CD4-positive, alpha-beta T cell treated with Interleukin-6 for 4 hours (primary cell): ENCODE results near the gene PLCL1.
A peak's percentile ranks its signal among the peaks of the same experiment; 100 is the strongest.

ENCODE experiments used
- DNase-seq: peaks from one replicate; pipeline ENCODE4 v3.0.0-alpha.2; 2020; ENCODE audit warnings: mixed read lengths

Gene PLCL1

DNA sequence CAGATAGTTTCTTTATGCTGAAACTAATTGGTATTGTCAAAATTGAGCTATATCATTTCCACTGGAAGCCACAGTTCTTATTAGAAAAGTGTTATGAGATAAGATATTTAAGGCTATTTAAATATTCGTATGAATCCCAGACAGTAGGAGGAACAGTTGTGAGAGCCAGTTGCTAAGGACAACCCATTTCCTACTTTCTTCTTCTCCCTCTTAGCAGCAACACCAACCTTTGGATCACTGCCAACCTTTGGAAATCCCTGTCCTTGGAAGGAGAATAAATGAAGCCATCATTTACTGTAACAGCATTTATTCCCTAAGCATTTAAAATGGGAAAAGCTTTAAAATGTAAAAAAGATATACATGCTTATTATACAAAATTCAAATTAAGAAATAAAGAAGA, 85.8 kb downstream of the PLCL1 start:
- no peak for DNase-seq

DNA sequence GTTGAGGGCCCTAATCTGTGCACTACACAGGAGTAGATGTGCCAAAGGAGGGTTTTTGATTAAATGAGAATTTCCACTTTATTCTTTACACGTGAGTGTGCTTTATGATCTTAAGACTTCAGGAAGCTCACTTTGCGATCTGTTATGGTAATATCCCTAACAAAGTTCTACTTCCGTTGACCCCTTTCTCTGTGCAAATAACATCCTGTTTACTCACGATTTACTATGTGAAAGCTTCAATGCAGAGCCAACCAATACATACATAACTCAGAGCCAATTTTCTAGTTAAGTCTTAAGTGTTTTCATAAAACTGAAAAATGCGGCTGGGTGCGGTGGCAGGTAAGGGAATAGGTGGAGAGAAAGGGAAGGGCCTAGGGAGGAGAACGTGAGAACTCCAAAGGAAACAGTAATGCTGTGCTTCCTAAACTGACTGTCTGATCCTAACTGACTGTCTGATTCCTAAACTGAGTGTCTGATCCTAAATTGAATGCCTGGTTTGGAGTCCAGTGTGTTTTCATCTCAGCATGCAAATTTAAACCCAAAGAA, 87.6 kb downstream of the PLCL1 start:
- no peak for DNase-seq

DNA sequence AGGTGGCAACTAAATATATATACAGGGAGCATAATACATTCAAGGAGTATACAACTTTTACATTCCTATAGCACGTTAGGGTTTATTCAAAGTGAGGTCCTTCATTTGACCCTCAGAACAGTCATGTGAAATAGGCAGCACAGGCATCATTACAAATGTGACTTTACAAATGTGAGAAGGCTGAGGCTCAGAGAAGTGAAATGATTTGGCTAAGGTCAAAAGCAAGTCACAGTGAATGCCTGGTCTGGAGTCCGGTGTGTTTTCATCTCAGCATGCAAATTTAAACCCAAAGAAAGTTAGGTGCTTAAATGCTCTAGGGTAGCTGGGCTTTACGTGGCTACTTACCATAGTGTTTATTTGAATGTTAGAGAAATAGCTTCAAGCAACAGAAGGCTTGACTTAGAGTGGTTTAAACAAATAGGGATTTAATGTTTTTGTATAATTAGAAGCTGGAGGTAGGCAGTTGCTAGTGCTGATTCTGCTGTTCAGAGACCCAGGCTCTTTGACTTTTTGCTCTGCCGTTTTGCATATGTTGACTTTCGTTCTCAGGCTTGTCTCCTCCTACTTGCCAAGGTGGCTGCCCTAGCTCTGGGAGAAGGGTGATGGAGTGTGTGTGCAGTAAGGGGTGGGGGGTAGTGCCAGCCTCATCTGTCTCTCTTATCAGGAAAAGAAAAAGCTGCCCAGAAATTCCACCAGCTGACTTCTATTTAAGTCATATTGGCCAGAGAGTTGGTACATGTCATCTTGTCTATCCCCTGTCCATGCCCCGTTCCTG, 89.2 kb downstream of the PLCL1 start:
- peak; percentile 31 for DNase-seq

DNA sequence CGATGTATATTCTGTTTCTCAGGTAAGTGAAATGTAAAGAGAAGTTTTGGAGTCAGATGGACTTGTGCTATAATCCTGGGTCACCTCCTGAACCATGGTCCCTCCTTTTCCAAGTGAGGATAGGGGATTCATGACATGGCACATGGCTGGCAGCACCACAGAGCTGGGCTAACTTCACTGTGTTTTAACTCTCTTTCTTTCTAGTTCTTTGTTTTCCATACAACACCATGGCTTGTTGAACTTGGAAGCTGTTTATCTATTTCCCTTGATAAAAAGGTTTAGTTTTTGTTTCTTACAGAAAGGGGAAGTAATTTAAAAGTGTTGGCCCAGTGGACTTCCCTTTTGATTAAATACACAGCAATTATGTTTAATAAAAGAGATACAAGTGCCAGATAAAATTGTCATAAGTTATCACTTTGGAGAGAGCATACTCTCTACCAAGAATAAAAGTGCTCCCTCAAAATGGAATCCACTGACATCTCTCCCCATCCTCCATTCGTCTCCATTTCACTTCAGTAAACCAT, 90.4 kb downstream of the PLCL1 start:
- DNase-seq: no peak

DNA sequence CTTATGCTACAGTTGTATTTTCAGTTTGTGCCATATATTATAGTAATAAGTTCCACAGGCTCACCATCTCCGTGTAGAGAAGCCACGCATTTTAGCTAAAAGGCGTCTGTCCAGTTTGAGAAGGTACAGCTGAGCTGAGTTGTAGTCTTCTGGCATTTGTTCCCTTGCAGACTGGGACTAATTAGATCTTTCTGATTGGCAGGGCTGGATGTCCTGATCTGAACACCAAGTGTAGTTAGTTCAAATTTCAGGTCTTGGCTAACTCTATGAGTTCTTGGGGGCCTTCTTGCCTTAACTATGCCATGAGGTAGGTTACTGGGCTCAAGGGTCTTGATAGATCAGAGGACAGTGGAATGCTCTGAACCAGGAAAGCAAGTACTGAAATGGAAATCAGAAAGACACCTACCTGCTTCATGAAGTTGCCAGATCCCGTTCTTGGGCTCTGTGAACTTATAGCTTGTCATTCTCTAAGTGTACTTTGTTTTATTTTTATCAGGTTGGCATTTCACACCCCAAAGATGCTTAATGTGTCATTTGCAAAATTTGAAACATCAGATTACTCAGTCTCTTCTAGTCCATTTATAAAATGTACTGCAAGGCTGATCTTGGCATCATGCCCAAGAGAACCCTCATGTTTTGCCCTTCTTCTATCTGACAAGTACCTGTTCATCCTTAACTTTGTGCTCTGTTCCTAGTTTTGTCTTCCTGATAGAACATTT, 93.7 kb downstream of the PLCL1 start:
- DNase-seq: peak; percentile 16

DNA sequence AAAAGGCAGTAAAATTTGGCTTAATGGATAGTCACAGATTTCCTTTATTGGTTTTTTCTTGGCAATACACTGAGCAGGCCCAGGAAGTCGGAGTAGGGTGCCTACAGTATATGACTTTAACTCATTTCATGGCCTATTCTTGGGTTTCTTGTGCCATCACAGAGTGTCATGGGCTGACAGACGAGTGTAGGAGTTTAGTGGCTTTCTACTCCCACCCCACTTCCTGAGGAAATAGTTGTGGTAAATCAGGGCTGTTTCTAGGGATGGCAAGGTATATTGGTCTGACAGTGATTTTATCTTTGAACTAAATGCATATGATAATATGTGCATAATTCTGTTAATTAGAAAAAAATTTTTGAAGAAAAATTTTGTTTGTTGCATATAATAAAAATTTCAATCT, 100.1 kb downstream of the PLCL1 start:
- DNase-seq: peak; percentile 45

DNA sequence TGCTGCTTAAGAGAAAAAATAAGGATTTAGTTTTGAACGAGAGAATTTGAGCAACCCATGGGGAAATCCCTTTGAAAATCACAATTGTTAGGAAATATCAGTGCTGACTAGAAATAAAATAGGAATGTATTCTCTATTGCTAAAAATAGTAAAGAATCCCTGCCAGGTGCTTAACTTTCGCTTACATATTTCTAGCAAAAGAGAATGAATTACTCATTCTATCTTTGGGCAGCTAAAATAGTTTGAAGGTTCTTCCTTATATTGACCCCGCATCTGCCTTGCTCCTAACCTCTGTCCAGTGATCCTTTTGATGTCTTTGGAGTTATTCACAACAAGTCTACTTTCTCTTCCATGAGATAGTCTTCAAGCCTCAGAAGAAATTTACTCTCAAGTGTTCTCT, 103.8 kb downstream of the PLCL1 start:
- DNase-seq: no peak

DNA sequence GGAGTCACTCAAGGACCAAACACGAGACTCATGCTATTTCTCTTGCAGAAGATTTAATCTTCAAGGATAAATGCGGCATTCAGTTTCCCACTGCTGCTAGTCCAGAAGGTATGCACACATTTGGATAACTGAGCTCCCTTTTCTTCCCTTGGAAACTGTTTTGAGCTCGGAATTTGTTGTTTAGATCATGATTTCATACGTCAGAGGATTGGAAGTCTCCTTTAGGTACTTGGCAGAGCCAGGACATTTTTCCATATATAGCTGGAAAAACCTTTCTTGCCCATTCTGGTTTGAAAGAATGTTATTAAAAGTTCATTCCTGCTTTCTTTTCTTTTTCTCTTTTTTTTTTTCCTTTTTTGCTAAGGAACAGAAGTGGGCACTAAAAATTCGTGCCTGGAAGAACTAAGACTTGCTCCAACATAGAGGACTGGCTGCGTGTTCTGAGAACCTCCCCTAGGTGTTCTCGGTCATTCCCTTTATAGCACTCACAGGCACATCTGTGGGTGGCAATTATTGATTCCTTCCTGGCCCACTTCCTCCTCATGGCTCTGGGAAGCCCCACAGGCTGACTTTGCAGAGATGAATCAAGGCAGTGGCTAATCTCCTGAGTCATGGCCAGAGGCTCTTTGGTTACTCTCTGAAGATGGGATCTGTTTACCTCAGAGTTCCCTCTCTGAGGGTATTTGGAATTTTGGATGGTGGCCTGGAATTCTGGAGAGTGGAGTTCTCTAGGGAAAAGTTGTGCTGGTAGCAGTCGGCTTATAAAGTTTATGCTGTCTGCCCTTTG, 104.8 kb downstream of the PLCL1 start:
- DNase-seq: no peak

DNA sequence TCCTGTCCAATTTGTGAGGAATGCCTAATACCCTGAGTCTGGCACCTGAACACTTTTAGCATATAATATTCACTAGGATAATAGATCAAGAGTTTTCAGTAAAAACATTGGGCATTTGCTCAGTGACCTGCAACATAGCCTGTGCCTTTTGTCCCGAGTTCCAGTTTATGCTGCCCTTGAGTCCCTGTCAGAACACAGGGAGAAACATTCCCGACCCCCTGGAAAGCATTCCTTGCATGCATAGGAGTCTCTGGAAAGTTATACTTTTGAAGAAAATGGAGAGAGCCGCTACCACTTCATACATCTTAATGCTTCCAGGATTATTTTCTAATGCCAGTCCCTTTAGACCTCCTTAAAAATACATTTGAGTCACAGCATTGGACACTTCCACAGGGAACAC, 107.3 kb downstream of the PLCL1 start:
- DNase-seq: no peak

DNA sequence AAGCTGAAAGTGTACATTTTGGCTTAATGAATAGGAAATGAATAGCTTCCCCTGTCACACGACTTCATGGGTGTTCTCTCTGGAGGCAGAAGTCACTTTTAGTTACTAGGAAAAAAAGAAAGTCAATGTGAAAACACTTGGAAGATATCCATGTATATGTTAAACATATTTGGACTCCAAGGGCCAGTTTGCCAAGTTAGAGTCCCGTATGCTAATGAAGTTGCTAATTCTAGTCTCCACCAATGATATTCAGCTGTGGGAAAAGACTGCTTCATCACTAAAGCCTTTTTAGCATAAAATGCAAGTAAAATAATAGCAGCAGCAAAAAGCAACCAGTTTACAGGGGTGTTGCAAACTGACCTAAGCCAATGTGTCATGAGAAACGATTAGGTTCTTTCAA, 108.7 kb downstream of the PLCL1 start:
- no peak for DNase-seq

DNA sequence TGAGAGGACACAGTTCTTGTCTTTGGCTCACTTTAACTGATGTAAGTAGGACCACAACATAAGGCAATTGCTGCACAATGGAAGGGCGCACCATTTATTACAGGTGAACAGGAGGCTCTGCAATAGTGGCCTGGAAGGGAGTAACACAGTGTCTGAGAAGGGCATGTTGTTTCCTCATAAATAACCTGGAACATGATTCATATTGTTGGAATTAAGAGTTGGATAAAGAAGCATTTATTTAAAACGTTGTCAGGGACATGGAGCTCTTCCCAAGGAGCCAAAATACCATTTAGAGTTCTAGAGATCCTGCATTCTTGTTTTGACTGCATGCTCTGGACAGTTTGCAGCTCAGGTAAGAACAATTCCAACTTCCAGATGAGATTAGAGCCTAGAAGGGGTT, 110.4 kb downstream of the PLCL1 start:
- no peak for DNase-seq

DNA sequence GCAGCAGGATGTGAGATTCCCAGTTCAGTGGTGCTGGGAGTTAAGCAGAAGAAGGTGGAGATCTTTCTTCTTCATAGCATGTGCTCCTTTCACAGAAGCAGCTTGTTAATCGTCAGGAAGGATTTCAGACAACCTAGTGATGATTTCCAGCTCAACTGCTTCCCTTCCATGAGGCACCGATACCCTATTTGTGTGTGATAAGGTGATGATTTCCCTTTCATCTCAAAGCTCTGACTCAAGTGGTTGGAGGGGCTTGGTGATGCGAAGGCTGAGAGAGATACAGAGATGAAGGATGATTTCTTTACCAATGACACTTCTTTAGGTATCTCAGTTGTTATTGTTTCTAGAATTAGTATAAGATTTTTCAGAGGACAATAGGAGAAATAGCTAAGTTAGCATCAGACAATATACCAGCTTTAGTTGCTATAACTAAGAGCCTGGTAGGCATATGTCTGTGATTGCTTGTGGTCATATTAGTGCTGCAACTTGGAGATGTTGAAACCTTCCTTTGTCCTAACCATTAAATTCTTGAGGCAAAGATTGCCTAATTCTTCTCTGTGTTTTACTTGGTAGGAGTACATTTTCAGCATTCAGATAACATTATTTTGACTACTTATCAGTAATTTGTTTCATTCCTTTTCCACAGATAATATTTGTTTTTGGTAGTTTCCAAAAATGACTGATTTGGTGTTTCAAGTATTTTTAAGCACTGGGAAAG, 111.3 kb downstream of the PLCL1 start:
- DNase-seq: peak; percentile 20

DNA sequence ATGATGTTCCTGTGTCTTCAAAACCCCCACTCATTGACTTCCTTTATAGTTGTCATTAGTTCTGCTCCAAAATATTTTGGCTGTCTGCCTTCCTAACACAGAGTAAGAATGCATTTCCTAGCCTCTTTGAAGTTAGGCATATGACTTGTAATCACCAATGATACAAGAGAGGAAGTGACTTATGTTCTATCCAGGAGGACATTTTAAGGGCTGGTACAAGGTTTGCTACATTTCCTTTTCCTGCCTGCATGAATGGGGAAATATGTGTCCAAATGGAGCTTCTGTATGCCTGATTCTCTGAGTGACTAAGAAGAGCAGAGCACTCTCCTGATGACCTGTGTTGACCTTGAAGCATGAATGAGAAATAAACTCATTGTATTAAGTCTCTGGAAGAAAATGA, 115.1 kb downstream of the PLCL1 start:
- DNase-seq: no peak

DNA sequence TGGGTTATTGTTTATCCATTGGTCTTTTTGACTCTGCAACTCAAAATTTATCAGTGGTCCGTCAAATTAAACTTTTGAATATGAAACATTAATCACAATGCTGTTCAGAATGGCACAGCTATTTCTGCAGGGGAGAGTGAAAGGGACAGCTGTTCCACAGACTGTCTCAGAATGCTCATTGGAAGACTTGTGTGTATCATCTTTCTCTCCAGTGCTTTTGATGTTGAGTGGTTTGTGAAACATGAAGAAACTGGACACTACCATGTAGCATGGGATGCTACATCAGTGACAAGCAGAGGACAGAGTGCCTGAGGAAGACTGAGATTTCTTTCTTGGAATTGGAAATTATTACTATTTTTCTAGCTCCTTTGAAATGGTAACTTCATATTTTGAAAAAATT, 115.7 kb downstream of the PLCL1 start:
- DNase-seq: no peak

DNA sequence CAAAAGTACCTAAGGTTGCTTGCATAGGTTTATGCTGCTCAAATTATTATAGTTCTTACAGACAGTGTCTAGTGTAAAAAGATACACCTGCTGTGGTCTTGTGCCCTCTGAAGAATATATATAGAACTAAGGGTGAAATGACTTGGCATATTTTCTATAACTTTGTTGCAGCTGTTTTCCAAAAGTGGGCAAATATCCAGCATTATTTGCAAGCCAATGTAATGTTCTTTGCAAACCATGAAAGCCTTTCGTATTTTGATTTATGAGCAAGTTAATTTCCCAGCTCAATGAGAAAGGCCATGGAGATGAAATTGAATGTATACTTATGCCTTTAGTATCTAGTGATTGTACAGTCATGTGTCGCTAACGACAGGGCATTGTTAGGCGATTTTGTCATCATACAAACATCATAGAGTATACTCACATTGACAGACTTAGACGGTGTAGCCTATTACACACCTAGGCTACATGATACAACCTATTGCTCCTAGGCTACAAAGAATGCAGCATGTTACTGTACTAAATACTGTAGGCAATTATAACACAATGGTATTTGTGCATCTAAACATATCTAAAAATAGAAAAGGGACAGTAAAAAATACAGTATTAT, 116.3 kb downstream of the PLCL1 start:
- no peak for DNase-seq

DNA sequence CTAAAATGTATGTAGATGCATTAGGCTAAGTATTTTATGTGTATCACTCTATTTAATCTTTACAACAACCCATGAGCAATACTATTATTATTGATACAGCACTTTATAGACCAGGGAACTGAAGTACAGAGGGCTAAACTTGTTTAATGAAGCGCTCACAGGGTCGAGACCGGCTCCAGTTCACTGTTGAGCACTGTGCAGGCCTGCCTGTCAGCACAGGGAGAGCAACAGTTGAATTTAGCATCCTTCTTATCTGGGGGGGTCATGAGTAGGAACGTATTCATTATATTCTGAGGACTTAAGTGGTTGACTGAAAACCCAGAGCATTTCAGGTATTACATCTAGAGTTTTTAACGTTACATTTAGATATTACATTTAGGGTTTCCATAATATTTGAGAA, 120.1 kb downstream of the PLCL1 start:
- no peak for DNase-seq

DNA sequence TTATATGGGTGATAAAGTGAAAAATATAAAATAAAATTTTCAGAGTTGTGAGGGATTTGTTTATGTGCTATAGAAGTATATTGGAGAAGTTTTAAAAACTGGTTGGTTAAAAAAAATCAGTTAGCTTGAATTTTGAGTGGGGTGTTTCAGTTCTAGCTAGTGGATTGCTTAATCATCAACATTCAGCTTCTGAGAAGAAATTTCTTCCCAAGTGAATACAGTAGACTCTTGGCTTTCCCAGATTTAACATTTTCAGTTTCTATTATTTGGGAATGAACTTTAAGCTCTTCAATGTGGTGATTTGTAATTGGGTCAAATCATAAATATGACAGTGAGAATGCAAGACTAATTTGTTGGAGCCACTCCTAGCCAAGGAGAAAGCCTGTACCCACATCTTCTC, 120.8 kb downstream of the PLCL1 start:
- no peak for DNase-seq

DNA sequence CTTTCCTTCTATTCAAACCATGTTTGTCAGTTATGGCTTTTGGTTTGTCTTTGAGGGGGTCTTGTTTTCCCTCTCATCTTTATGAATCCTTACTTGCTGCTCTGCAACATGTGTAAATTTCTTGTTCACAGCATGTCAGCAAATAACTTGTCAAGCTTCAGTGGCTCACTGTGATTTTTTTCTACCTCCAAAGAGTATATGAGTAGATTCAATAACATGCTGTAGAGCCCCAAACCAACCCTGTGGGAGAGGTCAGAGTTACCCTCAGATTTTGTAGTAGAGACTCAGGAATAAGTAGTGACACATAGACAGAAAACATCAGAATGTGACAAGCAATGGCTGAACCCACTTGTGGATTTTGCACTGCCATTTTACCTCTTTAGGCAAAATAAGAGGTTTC, 121.6 kb downstream of the PLCL1 start:
- DNase-seq: no peak

DNA sequence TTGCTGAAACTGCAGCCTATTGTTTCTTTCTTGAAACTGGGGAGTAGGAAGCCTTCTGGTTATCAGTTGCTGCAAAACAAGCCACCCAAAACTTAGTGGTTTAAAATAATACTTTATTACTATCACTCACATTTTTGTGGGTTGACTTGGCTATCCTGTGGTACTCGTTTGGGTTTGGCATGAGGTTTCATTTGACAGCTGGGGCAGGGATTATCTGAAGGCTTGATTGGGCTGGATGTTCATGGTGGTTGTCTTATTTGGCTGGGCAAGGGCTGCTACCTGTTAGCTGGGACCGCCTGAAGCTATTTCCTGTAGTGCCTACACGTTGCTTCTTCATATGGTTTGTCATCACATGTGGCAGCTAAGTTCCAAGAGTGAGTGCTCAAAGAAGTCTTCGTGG, 122.3 kb downstream of the PLCL1 start:
- no peak for DNase-seq

DNA sequence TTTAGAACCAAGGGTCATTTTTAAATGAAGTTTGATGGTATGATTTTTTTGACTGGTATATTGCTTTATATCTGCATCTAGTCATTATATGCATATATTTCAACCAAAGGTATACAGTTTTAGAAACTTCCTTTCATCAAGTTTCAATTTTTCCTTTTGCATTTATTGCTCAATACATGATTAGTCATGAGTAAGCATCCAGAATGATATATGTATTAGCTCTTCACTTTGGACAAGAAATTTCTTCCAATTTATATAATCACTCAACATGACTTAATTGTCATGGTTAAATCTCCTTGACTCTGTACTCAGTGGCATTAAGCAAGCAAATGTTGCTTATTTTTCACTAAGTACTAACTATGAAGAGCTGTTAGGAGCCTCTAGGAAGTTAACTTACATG, 123.6 kb downstream of the PLCL1 start:
- DNase-seq: no peak

DNA sequence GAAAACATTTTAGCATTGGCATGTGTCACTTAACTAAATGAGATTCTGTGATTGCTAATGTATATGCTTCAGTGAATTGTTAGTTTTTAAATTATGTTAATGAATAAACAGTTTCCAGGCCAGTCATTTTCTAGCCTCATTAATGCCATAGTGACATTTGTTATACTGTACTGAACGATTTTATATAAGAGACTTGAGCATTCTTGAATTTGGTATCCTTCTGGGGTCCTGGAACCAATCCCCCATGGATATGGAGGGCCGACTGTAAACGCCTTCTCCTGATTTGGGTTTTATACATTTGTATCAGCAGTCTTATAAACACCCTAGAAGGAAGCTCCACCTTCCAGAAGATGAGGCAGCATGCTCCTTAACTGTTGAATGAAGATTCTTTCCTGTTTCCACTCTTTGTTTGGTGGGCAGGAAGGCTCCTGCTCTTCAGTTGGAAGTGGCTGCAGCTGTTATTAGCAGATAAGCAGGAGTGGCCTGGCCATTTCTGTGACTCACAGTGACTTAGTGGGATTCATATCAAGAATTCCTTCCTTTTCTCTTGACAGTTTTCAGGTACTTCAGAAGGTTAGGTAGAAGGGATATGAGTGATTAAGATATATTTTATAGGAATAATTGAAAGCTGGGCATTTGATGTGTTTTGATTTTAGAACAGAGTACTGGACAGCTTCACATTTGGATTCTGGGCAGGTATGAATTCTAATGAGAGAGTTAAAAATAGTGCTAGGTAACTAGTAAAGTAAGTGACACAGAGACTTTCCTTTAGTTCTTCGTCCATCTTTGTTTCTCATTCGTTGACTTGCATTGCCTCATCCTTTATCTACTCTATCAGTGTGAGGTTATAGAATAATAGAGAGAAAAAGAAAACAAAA, 124.9 kb downstream of the PLCL1 start:
- DNase-seq: no peak
